ENCODE results near the gene HOXD12.

Gene HOXD12

GRCh38 chr2:176107731-176108181, 8.2 kb downstream of the HOXD12 start:
- DNase-seq: no peak

DNA sequence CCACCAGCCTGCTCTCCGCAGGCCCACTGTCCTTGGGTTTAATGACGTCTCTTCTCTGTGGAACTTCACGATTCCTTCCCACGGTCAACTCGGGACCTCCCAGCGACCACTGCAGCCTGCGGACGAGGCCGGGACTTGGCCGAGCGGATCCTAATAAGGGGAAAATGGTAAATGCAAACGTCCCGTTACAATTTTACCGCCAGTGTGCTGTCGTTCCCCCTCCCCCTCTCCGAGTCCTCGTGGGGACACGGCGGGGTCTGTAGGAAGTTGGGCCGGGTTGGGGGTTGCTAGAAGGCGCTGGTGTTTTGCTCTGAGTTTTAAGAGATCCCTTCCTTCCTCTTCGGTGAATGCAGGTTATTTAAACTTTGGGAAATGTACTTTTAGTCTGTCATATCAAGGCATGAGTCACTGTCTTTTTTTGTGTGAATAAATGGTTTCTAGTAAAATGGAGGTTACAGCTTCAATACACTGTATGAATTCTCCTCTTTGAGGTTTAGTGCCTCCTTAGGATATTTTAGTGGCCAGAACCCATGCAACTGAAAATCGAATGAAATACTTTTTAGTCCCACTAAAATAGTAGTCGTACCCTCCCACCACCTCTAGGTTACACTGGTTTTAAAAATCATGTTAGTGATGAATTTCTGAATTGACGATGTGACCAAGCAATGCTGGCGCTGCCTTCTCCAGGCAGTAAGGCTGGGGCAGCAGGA, 9.8 kb downstream of the HOXD12 start:
- no peak for DNase-seq

DNA sequence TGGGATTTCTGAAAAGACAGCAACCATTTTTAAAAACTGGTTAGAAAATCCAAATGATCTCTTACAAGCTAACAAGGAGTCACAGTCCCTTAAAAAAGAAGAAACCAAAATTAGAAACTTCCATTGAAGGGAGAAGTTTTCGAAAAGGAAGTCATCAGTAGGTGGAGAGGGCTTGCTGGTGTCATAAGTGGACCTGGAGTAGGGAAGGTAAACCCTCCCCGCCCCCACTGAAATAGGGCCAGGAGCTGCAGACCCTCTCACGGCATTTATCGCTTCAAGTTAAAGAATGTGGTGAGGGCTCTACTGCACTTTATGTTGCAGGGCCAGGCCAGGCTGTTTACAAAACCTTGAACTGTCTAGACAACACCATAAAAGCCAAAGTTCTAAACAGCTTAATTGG, 10.4 kb downstream of the HOXD12 start:
- DNase-seq: no peak

GRCh38 chr2:176110415-176111308, 11.1 kb downstream of the HOXD12 start:
- DNase-seq: no peak

GRCh38 chr2:176111309-176111663, 11.7 kb downstream of the HOXD12 start:
- DNase-seq: peak; percentile 82

DNA sequence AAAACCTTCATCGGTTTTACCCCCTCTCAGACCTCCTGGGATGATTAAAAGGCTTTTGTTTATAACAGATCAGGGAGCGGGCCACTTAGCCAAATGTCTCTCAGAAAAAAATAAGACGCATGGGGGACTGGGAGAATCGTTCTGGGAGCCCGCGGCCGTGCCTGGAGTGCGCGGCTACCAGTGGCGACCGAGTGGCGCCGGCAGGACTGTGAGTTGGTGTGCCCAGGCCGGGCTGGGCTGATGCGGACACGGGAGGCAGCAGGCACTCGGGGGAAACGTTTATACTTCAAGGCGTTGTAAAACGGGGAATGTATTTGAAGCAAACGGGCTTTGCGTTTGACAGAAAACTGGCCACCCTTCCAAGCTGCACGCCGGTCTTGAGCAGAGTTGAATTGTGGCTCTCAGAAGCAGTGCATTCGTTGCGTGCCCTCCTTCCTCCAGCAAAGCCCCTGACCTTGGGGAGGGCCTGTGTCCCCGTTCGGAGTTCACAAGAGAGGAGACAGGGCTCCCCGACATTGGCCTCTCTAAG, 12.3 kb downstream of the HOXD12 start:
- no peak for DNase-seq

DNA sequence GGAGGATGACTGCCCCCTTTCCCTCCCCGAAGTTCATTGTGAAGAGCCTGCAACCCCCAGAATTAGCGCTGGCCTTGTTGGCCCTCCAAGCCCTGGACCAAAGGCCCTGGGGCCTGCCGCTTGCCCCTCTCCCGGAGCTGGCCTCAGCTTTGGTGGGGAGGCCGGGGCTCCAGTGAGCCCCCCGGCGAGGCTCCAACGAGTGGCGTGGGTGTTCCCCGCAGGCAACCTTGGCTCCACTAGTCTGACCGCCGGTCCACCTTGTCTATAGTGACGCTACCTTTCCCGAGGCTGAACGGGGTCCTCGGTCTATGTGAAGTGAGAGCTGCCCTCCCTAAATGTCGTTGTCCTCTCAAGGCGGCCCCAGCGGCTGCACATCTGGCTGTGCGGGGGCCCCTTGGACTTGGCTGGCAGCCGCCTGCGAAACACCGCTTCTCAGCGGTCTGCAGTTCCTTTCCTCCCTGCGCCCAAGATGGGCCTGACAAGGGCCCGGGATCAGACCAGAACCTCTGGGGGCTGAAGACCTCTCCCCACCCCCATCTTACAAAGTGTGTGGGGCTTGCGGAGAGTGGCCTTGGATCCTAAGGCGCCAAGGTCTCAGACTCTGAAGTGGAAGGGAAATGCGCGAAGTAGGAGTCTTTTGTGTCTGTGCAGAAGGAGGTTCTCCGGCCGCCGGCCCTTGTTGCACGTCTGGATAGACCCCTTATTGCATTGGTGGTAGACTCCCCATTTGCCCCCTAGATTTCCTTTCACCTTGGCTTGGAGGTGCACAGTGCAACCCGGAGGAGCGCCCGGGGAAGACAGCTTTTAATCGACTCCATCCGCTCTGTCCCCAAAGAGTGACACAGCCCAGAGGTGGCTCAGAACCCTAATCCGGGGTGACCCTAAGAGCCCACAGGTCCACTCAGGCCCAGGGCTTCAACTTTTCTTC, 13.0 kb downstream of the HOXD12 start:
- no peak for DNase-seq

DNA sequence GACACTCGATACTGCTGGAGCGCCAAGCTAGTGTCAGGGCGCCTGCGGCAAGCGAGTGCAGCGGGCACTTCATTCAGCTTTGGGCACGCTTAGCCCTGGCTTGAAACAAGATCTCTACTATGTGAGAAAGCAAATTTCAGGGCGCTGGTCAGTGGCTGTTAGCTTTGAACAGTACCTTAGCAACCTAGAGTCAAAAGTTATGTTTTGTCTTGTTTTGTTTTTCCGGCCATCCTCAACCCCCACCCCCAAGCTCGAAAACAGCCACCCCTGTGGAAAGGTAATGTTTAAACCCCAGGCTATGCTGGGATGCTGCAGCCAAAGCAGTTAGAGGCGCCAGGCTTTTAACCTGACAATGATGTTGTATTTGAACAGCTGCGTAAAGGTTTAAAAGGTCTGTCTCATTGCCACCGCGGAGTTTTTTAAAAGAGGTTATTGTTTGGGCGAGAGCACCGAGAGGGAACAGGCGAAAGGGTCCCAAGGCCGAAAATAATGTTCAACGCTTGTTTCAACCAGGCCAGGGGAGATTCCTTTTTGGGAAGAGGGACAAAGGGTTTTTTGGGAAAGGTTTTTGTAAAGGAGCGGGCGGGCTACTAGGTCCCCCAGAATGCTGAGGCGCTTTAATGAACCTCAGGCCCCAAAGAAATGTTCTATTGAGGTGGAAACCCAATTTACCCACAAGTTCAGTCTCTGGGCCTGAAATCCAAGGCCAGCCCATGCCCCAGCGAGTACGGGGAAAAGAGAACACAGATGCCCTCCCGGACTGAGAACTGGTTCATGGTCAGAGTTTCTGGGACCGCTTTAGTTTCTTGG, 14.7 kb downstream of the HOXD12 start:
- DNase-seq: no peak

- DNase-seq: no peak
Measured at GRCh38 chr2:176114930-176115625, 15.5 kb downstream of the HOXD12 start.

- peak; percentile 62 for DNase-seq
Measured at GRCh38 chr2:176115883-176116813, 16.6 kb downstream of the HOXD12 start, which contains the start of gene HOXD10. Gene HOXD10 (plus strand): TSS chr2:176116778. CDS start chr2:176116834, 56 bp downstream.

DNA sequence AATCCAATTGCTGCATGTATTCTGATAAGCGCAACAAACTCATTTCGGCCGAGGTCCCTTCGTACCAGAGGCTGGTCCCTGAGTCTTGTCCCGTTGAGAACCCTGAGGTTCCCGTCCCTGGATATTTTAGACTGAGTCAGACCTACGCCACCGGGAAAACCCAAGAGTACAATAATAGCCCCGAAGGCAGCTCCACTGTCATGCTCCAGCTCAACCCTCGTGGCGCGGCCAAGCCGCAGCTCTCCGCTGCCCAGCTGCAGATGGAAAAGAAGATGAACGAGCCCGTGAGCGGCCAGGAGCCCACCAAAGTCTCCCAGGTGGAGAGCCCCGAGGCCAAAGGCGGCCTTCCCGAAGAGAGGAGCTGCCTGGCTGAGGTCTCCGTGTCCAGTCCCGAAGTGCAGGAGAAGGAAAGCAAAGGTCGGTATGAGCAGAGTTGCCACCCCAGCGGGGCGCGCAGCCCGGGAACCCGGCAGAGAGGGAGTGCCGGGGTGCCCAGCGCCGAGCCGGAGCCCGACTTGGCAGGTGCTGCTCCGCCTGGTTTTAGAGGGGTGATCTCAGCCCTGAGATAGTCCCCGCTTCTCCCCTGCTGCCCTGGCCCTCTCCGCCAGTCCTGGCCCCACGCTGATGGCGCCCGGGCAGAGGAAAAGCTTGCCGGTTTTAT, 17.7 kb downstream of the HOXD12 start:
- no peak for DNase-seq

- no peak for DNase-seq
Measured at GRCh38 chr2:176117823-176118371, 18.3 kb downstream of the HOXD12 start.

GRCh38 chr2:176118601-176119339, 19.2 kb downstream of the HOXD12 start:
- DNase-seq: peak; percentile 92

GRCh38 chr2:176120364-176121189, 21.0 kb downstream of the HOXD12 start:
- no peak for DNase-seq

DNA sequence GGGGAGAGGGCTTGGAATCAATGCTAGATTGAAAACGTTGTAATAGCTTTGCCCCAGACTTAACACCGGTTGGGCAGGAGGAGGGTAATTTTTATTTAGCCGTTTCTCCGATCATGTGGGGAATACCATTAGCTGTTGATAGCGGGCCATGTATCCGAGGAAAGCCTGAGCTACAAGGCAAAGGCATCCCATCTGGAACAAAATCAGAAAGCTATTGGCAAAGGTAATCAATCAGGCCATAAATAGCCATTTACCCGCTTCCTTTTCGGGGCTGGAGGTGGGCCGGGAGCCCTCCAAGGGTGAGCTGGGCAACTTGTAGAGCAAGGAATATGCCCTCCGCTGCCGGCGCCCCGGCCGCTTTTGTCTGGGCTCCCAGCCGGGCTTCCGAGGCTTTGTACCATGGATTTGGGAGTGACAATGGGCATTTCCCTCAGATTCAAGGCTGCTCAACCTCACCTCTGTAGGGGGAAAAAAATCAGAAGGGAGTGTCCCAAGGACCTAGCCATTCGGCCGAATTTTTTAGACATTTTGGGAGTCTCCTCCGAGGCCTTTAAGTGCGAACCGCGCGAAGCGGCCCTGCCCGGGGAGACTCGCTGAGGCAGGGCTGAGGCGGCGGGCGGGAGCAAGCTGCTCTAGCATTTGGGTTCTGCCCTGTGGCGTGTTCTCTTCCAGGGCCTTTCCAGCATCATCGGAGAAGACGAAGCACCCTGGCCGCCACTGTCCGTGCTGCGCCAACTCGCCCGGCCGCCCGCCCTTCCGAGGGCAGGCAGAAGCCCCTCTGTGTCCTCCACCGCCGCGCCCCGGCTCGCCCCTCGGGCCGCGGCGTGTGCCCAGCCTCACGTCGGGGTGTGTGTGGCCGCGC, 21.8 kb downstream of the HOXD12 start:
- DNase-seq: no peak

DNA sequence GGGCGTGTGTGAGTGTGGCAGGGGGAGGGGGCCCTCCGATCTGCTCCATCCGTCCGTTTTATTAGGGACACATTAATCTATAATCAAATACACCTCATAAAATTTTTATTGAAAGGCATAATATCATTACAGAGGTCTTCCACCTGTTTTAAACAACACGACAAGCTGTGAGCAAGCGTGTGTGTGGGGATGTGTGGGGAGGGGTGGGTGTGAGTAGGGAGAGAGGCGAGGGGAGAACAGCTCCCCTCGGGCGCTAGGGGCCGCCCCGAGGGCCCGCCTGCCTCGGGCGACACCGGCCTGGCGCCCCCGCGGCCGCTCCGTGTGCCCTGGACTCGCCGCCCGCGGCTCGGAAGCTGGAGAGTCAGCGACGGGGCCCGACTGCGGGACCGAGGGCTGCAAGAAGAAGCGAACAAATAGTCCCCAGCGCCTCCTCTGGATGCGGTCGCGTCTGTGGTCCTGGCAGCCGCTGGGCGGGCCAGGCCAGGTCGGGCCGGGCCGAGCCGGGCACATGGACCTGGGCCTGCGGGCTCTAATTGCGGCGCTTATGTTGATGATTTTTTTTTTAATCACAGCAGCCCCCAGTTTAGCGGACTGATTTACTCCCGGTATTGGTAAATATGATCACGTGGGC, 22.6 kb downstream of the HOXD12 start:
- no peak for DNase-seq
